Astrocyte (in vitro differentiated cells and primary cell): ENCODE data around the gene MRPS2. TPM values are rescaled to one million over a fixed set of nuclear protein-coding genes. Genes with fewer than 3 reads are reported as not detected.

Source experiments
- DNase-seq: peaks from one replicate; pipeline ENCODE4 v3.0.0-alpha.2; 2010; ENCODE audit warnings: low read depth
- FAIRE-seq: peaks from 2 replicates; lab custom pipeline; 2011; peaks lifted over from hg19 to GRCh38; lab: Jason Lieb, UNC
- H2AFZ ChIP-seq: 2 replicates; pipeline ENCODE4 v1.6.0; 2012; ENCODE audit warnings: low read depth, low read length, inconsistent platforms
- H3K27ac ChIP-seq: 2 replicates; pipeline ENCODE4 v1.5.1; 2011; ENCODE audit warnings: low read depth, low read length, inconsistent platforms
- H3K27me3 ChIP-seq: 2 replicates; pipeline ENCODE4 v1.6.0; 2011; ENCODE audit warnings: low read length, inconsistent platforms; ENCODE audit not compliant: insufficient read depth
- H3K36me3 ChIP-seq: 2 replicates; pipeline ENCODE4 v1.5.1; 2011; ENCODE audit warnings: low read length, inconsistent platforms; ENCODE audit not compliant: insufficient read depth
- H3K4me1 ChIP-seq: 2 replicates; pipeline ENCODE4 v1.5.1; 2011; ENCODE audit warnings: low read length, inconsistent platforms; ENCODE audit not compliant: insufficient read depth
- H3K4me2 ChIP-seq: 2 replicates; pipeline ENCODE4 v1.6.0; 2012; ENCODE audit warnings: low read length, inconsistent platforms
- H3K4me3 ChIP-seq: 2 replicates; pipeline ENCODE4 v1.5.1; 2011; ENCODE audit warnings: low read depth, mild to moderate bottlenecking, low read length, inconsistent platforms; ENCODE audit not compliant: insufficient read depth
- H3K79me2 ChIP-seq: 2 replicates; pipeline ENCODE4 v1.6.0; 2012; ENCODE audit warnings: mild to moderate bottlenecking, low read length, inconsistent platforms; ENCODE audit not compliant: insufficient read depth
- H3K9ac ChIP-seq: 2 replicates; pipeline ENCODE4 v1.6.0; 2012; ENCODE audit warnings: mild to moderate bottlenecking, low read length, inconsistent platforms
- H3K9me3 ChIP-seq: 2 replicates; pipeline ENCODE4 v1.5.1; 2012; ENCODE audit warnings: low read depth, mild to moderate bottlenecking, low read length, inconsistent platforms; ENCODE audit not compliant: insufficient read depth
- H4K20me1 ChIP-seq: 2 replicates; pipeline ENCODE4 v1.6.0; 2012; ENCODE audit warnings: low read length, inconsistent platforms; ENCODE audit not compliant: insufficient read depth
- H3K27ac Mint-ChIP-seq: one replicate; pipeline ENCODE4 v1.8.0; 2021; ENCODE audit warnings: mild to moderate bottlenecking, mixed read lengths; ENCODE audit not compliant: unreplicated experiment
- H3K27me3 Mint-ChIP-seq: one replicate; pipeline ENCODE4 v1.8.0; 2021; ENCODE audit warnings: low read depth, mixed read lengths; ENCODE audit not compliant: unreplicated experiment
- H3K36me3 Mint-ChIP-seq: one replicate; pipeline ENCODE4 v1.8.0; 2021; ENCODE audit warnings: low read depth, mixed read lengths; ENCODE audit not compliant: unreplicated experiment
- H3K4me1 Mint-ChIP-seq: one replicate; pipeline ENCODE4 v1.8.0; 2021; ENCODE audit warnings: low read depth, mixed read lengths; ENCODE audit not compliant: unreplicated experiment
- H3K4me3 Mint-ChIP-seq: one replicate; pipeline ENCODE4 v1.8.0; 2021; ENCODE audit warnings: mild to moderate bottlenecking, moderate library complexity, mixed read lengths; ENCODE audit not compliant: unreplicated experiment
- H3K9me3 Mint-ChIP-seq: one replicate; pipeline ENCODE4 v1.8.0; 2021; ENCODE audit warnings: mild to moderate bottlenecking, mixed read lengths; ENCODE audit not compliant: unreplicated experiment
- EZH2 ChIP-seq: IDR thresholded peaks from 2 replicates; pipeline ENCODE4 v1.6.1; 2012; ENCODE audit warnings: mild to moderate bottlenecking, low read length, inconsistent platforms; ENCODE audit not compliant: insufficient read depth
- total RNA-seq: library from RNA; stranded (reverse); gene quantifications from 2 replicates; pipeline ENCODE4 v1.2.1, GENCODE V29; 2021
- TF ChIP-seq, protein P1 (sequence below): IDR thresholded peaks from 2 replicates; pipeline ENCODE4 v1.5.1; 2011; ENCODE audit warnings: low read depth, mild to moderate bottlenecking, inconsistent platforms, low read length, moderate library complexity; ENCODE audit not compliant: insufficient read depth

Gene MRPS2
- total RNA-seq, 1 donor from 2014 or later, result 38.6 TPM

DNA sequence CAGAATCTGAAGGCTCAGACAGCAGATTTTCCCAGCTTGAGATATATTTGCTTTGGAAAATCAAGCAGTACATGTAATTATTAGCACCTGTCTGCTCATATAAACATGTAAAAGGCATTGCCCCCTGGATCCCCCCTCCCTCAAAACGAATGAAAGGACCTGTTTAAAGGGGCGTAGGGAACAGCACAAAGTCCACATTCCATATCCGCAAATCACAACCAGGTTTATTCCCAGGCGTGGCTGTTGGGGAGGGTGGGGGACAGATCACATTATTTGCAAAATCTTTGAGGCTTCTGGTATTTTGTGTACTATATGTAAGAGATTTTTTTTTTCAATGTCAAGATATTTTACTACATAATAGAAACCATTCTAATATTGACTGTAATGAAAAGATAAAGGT, 8.7 kb upstream of the MRPS2 start:
- no peak overlapping the region for H3K9ac ChIP-seq
- H3K4me2 ChIP-seq, result no peak overlapping the region
- no peaks in the 10 kb centered on the region for H3K36me3 ChIP-seq
- no peaks in the 10 kb centered on the region for H4K20me1 ChIP-seq
- peaks cover 4% of the 10 kb centered on the region for H3K36me3 Mint-ChIP-seq
- no peak overlapping the region for H3K4me3 Mint-ChIP-seq
- no peaks in the 10 kb centered on the region for H3K79me2 ChIP-seq
- DNase-seq (no peak), FAIRE-seq (no peak)
- H2AFZ ChIP-seq, result no peak overlapping the region
- no peaks in the 10 kb centered on the region for H3K27me3 Mint-ChIP-seq
- H3K27ac ChIP-seq, result no peak overlapping the region
- no peak overlapping the region for H3K27ac Mint-ChIP-seq
- H3K27me3 ChIP-seq, result no peaks in the 10 kb centered on the region
- no peaks in the 10 kb centered on the region for H3K4me1 ChIP-seq
- TF ChIP-seq, protein P1, sequence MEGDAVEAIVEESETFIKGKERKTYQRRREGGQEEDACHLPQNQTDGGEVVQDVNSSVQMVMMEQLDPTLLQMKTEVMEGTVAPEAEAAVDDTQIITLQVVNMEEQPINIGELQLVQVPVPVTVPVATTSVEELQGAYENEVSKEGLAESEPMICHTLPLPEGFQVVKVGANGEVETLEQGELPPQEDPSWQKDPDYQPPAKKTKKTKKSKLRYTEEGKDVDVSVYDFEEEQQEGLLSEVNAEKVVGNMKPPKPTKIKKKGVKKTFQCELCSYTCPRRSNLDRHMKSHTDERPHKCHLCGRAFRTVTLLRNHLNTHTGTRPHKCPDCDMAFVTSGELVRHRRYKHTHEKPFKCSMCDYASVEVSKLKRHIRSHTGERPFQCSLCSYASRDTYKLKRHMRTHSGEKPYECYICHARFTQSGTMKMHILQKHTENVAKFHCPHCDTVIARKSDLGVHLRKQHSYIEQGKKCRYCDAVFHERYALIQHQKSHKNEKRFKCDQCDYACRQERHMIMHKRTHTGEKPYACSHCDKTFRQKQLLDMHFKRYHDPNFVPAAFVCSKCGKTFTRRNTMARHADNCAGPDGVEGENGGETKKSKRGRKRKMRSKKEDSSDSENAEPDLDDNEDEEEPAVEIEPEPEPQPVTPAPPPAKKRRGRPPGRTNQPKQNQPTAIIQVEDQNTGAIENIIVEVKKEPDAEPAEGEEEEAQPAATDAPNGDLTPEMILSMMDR, result no peak
- no peak for TF ChIP-seq EZH2
- H3K4me1 Mint-ChIP-seq, result peaks cover 2% of the 10 kb centered on the region
- H3K4me3 ChIP-seq, result no peak overlapping the region
- no peaks in the 10 kb centered on the region for H3K9me3 ChIP-seq
- no peaks in the 10 kb centered on the region for H3K9me3 Mint-ChIP-seq

DNA sequence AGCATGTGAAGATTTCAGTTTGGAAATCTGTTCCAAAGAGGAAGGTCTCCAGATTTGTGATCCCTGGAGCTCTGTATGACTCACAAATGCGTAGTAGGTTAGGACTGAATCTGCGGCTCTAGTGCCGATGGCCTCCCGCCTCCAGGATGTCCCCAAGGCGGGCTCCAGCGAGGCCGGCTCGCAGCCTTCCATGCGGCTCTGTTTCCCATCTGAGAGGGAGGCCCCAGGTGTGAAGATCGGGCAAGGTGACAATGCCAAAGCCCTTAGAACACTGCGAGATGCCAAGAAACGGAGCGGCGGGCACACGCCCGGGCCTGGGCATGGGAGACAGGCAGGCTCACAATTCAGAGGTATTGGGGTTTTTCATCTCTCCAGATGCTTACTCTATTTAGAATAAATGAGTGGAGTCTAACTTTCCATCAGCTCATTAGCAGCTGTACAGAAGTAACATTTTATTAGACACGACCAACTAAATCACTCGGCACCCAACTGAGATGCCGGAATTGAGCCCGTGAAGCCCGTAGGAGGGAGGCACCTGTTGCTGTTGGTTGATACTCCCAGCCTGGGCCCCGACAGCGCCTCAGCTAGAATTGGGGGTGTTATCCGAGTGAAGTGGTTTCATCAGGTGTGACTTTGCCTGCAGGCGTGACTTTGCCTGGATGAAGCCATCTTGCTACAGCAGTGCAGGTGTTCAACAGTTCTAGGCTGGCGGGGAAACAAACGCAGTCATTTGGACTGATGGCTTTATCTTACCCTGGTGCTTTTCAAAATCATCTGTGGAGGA, 7.4 kb upstream of the MRPS2 start:
- Mint-ChIP-seq H3K4me1 (peaks cover 2% of the 10 kb centered on the region), H3K36me3 (no peaks in the 10 kb centered on the region), H3K27ac (no peak overlapping the region), H3K4me3 (no peak overlapping the region), H3K27me3 (no peaks in the 10 kb centered on the region), H3K9me3 (no peaks in the 10 kb centered on the region)
- no peaks in the 10 kb centered on the region for H3K4me1 ChIP-seq
- H3K9me3 ChIP-seq, result no peaks in the 10 kb centered on the region
- H2AFZ ChIP-seq, result no peak overlapping the region
- TF ChIP-seq, protein P1, result no peak
- no peak for TF ChIP-seq EZH2
- no peaks in the 10 kb centered on the region for H3K79me2 ChIP-seq
- H3K4me3 ChIP-seq, result no peak overlapping the region
- H3K36me3 ChIP-seq, result no peaks in the 10 kb centered on the region
- H4K20me1 ChIP-seq, result no peaks in the 10 kb centered on the region
- H3K9ac ChIP-seq, result no peak overlapping the region
- FAIRE-seq (no peak), DNase-seq (no peak)
- no peaks in the 10 kb centered on the region for H3K27me3 ChIP-seq
- no peak overlapping the region for H3K4me2 ChIP-seq
- no peak overlapping the region for H3K27ac ChIP-seq
